GM13977 (cell line): ENCODE results near the gene ADAM15.

ENCODE experiments used
- DNase-seq: peaks from one replicate; pipeline ENCODE4 v3.0.0; 2012; ENCODE audit warnings: low spot score
- CTCF ChIP-seq: IDR thresholded peaks from 2 replicates; pipeline ENCODE4 v1.5.1; 2012; ENCODE audit warnings: mild to moderate bottlenecking, control low read depth; ENCODE audit not compliant: insufficient read depth; ENCODE audit errors: extremely low read depth, missing control alignments
- in situ Hi-C: fragments of 300-500 bp; cut with MboI; formaldehyde crosslinking; loops from one replicate; pipeline ENCODE4 v1.12.0; 2022; ENCODE audit warnings: low sequenced_read_pairs, low pct_unique_long_range_greater_than_20kb, mixed read lengths, inconsistent platforms; ENCODE audit not compliant: unreplicated experiment

Gene ADAM15

GRCh38 chr1:155012776-155013602, 38.1 kb upstream of the ADAM15 start:
- in situ Hi-C loops: no loop called here
- TF ChIP-seq CTCF: no peak
- DNase-seq: no peak

- no peak for TF ChIP-seq CTCF
- DNase-seq: no peak
- in situ Hi-C loops: no loop called here
Measured at GRCh38 chr1:155013632-155014031, 37.5 kb upstream of the ADAM15 start.

- DNase-seq: no peak
- in situ Hi-C loops: no loop called here
- no peak for TF ChIP-seq CTCF
Measured at GRCh38 chr1:155014709-155015508, 36.2 kb upstream of the ADAM15 start.

GRCh38 chr1:155015527-155016230, 35.4 kb upstream of the ADAM15 start:
- TF ChIP-seq CTCF: no peak
- in situ Hi-C loops: no loop called here
- no peak for DNase-seq

GRCh38 chr1:155016231-155016831, 34.8 kb upstream of the ADAM15 start:
- in situ Hi-C loops: no loop called here
- DNase-seq: no peak
- no peak for TF ChIP-seq CTCF

- in situ Hi-C loops: no loop called here
- DNase-seq: peak; percentile 89
- peak; percentile 100 for TF ChIP-seq CTCF
Measured at GRCh38 chr1:155017041-155017945, 33.8 kb upstream of the ADAM15 start.
